HG03354 (cell line): ENCODE measurements around the gene TAPBP.
"Not testable (repeated sequence)": the region's sequence is repeated elsewhere in the genome, so short reads cannot be mapped to it uniquely, and the experiment has no call there.

Experiments used
- ATAC-seq: cut with Tn5 transposase; IDR thresholded peaks from one replicate; pipeline ENCODE4 v1.9.1; 2021; ENCODE audit warnings: mild to moderate bottlenecking; ENCODE audit not compliant: unreplicated experiment, poor library complexity, severe bottlenecking

Gene TAPBP

DNA sequence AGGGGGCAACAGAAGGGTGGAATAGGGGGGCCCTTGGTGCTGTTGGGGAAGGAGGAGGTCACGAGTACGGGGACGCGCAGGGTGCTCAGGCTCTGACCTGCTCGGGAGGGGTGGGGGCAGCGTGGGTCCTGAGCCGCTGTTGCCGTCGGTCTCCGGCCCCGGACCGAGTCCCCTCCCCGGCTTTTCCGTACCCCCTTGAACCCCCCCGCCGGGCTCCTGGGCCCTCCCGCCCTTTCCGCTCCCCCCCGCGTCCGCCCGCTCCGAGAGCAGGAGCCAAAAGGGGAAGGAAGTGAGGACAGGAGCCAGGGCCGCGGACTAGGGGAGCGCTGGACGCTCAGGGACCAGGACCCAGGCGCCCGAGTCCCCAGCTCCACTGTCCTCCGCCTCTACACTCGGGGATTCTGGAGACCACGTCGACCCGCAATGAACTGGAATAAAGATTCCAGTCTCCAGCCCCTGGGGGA lies 15.1 kb downstream of the TAPBP start, which contains the start of gene RGL2:
RGL2 (minus strand) TSS at position 170 of the 464 bp plus-strand sequence. CDS start 332 bp downstream, outside the sequence.
- peak; percentile 33 for ATAC-seq

DNA sequence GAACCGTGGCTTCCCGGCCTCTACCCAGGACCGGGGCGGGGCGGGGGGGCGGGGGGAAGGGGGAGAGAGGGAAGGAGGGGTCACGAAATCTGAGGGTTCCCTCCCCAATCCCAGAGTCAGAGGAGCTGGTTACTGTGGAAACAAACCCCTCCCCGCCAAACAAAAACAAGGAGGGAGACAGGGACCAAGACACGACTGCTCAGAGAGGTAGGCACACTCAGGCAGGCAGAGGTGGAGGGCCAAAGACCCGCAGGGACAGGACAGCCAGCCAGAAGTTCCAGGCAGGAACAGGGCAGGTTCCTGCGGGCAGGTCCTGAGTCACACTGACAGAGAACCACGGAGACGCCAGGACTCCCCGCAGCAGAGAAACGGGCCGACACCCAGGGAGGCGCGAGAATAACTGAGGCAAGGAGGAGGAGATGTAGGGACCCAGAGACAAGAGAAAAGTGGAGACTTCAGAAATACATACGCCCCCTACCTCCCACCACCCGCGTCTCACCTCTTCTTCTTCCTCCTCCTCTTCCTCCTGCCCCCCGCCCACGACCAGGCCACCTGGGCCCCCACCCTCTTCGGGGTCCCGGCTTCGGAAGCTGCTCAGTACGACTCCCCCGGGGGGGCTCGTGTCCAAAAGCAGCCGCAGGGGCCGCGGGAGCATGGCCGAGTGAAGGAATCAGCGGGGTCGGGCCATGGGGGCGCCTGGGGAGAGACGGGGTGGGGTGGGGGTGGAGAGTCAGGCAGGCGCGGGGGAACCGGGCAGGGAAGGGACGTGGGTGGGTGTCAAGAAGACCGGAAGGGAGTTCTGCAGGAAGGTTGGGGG lies 15.7 kb downstream of the TAPBP start:
- no peak for ATAC-seq

DNA sequence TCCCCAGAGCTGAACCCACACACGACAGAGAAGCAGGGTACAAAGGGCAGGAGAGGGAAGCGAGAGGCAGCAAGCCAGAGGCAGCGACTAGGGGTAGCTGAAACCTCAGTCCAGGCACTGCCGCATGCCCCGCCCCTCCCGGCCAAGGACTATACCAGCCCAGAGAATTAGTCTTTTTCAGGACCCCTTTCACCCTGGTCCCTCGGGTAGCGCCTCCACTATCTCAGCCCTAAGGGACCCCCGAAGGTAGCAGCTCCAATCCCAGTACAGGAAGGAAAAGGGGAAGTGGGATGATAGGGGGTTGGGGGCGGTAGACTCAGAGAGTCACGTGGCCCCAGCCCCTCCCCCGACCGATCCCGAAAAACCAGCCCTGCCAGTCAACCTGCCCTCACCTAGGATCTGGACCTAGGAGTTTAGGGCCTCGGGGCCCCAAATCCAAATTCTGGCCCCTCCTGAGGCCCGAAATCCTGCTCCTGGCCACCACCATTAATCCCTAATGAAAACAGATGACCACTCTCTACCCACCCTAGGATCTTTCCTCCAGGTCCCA lies 16.4 kb downstream of the TAPBP start:
- ATAC-seq = no peak

DNA sequence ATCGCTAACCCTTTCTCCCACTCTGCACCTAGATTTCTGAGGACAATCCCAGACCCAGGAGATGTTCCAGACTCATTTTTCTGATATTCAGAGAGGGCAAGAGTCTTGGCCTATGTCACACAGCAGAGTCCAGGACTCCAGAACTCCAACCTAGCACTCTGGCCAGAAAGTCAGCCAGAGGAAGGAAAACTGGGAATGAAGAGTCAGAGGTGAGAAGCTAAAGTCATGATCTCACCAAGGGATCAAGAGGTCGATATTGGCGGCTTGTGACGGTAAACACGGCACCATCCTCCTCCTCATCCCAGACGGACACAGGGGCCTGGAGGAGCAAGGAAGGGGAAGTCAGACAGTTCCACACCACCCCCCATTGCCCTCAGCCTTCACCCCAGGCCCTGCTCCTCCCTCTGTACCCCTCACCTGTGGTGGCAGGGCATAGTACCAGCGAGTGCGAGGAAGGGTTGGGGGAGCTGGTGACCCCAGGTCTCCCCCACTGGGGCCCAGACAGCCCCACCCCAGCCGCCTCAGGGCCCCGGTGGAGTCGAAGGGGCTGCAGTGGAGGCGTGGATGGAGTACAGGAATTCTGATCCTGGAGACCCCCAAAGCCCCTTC lies 17.0 kb downstream of the TAPBP start:
- ATAC-seq = no peak

DNA sequence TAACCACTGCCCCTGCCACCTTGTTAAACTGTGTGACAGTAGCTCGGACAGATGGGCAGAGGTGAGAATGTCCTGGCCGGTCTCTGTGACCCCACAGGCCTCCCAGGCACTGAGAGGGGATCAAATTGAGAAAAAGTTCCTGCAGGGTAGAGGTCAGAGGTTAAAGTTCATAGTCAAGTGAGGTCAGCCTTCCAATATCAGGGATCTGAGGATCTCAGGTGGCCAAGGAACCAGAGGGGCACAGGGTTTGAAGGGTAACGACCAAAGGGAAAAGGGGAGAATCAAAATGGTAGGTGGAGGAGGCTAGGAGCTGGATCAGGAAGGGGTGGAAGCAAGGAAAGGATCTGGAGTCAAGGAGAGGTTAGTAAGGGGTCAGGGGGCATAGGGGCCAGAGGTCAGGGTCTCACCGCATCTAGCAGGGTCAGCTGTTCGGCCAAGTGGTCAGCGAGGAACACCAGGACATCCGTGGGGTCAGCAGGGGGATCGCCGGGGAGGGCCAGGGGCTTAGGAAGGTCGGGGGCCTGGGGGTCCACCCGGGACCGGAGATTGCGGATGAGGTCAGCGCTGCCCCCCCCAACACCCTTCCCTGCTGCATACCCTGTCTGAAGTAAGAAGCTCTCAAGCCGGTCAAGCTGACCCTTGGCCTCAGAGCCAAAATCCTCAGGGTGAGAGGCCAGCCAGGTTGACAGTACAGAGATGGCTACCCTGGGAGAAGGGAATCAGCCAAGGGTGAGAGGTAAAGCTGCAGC lies 18.1 kb downstream of the TAPBP start:
- ATAC-seq = no peak

GRCh38 chr6:33294086-33294823 lies 19.6 kb downstream of the TAPBP start:
- no peak for ATAC-seq

DNA sequence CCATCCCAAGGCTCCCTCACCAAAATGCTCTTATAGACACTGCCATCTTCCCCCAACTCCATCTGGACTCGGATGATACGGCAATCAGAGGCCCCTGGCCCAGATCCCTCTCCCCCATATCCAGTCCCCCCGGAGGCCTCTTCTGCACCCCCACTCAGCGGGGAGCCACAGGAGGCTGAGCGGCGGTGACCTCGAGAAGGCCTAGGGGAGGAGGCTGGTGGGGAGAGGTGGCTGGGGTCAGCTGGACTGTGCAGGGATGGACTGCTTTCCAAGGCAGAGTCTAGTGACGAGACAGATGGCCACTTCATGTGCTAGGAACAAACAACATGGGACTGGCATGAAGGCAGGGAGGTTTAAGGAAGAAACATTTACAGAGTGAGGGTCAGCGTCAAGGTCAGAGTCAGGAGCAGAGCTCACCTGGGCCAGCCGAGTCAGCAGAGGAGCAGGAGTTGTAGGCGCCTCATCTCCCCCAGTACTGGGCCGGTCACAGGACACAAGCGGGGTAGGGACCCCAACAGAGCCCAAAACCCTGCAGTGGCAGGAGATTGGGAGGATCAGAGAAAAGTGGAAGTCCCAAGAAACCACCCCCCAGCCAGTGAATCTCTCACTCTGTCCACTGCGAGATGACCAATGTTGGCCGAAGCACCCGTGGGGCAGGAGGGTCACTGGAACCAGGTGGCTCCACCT lies 20.7 kb downstream of the TAPBP start:
- no peak for ATAC-seq

- no peak for ATAC-seq
Observed at GRCh38 chr6:33290459-33290858, 23.4 kb downstream of the TAPBP start.

DNA sequence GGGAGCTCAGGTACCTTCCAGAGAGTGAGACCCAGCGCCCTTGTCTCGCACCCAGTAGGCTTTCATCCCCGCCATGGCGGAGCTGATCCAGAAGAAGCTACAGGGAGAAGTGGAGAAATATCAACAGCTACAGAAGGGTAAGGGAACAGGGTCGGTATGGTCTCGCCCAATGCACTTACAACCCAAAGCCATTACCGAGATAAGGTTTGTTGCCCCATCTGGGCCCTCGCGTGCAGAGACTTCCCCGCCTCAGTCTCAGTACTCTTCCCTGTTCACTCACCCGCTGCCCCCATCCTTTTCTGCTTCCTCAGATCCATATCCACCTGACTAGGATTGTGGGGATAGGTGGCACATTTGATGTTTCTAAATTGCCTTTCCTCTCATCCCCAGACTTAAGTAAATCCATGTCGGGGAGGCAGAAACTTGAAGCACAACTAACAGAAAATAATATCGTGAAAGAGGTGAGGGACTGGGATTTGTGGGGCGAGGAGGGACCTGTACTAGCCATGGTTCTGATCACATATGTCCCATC lies 24.0 kb downstream of the TAPBP start:
- ATAC-seq = peak; percentile 14

- ATAC-seq = peak; percentile 88
Observed at GRCh38 chr6:33288921-33289783, 24.7 kb downstream of the TAPBP start, which contains the start of the genes PFDN6 and WDR46. PFDN6 (plus strand) TSS chr6:33289601; CDS start chr6:33289857, 256 bp downstream. WDR46 (minus strand) TSS chr6:33289239; CDS start chr6:33289170, 69 bp downstream.

- ATAC-seq = no peak
Observed at GRCh38 chr6:33288141-33288920, 25.5 kb downstream of the TAPBP start.

- no peak for ATAC-seq
Observed at GRCh38 chr6:33286946-33287914, 26.6 kb downstream of the TAPBP start.

GRCh38 chr6:33285214-33285613 lies 28.7 kb downstream of the TAPBP start:
- not testable (repeated sequence) for ATAC-seq

DNA sequence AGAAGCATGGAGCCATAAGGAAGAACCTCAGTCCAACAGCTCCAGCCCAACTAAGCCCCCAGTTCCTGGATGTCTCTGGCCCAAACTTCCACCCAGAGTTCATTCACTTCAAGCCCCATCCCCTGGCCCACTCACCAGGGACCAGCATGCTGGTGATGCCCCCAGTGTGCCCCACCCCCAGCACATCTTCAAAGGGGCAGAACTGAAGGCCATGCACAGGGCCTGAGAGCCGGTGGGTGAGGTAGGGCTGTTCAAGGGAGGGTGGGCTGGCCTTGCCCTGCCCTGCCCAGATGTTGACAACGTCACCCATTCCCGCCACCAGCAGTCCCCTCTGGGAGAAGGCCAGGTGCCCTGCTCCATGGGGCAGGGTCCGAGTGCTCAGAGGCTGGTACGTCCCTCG lies 33.3 kb downstream of the TAPBP start:
- no peak for ATAC-seq

- no peak for ATAC-seq
Observed at GRCh38 chr6:33279971-33280511, 33.8 kb downstream of the TAPBP start.
